Measurements from ENCODE around the gene C14orf39. TPM values are rescaled to one million over a fixed set of nuclear protein-coding genes. Genes with fewer than 3 reads are reported as not detected.

C14orf39 gene, protein sequence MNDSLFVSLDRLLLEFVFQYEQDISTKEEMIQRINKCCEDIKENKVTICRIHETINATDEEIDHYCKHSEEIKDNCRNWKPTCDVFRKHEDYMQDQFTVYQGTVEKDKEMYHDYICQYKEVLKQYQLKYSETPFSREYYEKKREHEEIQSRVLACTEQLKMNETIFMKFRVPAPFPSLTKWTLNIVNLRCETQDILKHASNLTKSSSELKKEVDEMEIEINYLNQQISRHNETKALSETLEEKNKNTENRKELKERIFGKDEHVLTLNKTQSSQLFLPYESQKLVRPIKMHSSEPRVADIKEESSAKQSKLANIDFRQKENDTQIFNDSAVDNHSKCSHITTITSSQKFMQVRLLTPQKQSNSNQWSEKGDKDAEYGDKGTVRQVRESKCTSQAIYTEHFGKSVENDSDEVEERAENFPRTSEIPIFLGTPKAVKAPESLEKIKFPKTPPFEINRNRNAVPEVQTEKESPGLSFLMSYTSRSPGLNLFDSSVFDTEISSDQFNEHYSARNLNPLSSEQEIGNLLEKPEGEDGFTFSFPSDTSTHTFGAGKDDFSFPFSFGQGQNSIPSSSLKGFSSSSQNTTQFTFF
- 0.44 TPM in 1 of 2 replicates, not detected in the other for total RNA-seq (2012; rRNA removed)

DNA sequence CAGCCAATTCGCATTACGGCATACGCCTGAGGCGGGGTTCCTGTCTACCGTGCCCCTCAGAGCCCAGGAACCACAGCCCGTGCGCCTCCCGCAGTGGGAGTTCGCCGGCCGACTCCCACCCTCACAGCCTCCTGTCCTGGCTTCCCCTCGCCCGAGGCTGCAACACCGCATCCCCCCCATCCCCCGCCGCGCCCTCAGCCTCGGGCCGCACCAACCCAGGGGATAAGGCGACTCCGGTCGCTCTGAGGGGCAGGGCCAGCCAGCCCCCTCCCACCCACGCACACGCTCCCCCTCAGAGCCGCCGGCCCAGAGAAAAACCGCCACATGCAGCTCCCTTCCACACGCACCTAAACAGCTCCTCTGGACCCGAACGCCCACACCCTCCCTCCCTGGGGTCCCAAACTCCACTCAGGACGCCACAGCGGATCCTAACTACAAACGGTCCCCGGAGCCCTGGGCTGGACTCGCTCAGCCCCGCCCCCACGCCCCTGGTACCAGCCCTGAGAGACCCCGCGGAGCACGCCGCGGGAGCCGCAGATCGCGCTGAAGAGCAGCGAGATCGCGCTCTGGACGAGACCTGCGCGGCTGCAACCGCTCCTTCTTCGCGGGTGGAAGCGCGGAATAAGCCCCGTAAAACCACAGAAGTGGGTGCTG, at the start of gene C14orf39:
C14orf39 (minus strand) TSS at position 466 of the 654 bp plus-strand sequence. CDS start 985 bp downstream, outside the sequence.
- Histone ChIP-seq H3K27me3 (ENCODE audit: control insufficient read depth, insufficient read depth, low read length) (peaks cover 31% of the 10 kb centered on the region), H3K4me2 (ENCODE audit: low read length) (peak within 1 kb of the TSS; percentile 90), H3K4me3 (ENCODE audit: low read length) (peak within 1 kb of the TSS; percentile 73), H3K9me3 (replicated peaks; ENCODE audit: low read length) (no peaks in the 10 kb centered on the region), H3K4me1 (ENCODE audit: control insufficient read depth, insufficient read depth, low read length) (peaks cover 6% of the 10 kb centered on the region), H3K36me3 (ENCODE audit: insufficient read depth, low read length) (no peaks in the 10 kb centered on the region), H3K9ac (ENCODE audit: low read depth, low read length) (peak within 1 kb of the TSS; percentile 82)

DNA sequence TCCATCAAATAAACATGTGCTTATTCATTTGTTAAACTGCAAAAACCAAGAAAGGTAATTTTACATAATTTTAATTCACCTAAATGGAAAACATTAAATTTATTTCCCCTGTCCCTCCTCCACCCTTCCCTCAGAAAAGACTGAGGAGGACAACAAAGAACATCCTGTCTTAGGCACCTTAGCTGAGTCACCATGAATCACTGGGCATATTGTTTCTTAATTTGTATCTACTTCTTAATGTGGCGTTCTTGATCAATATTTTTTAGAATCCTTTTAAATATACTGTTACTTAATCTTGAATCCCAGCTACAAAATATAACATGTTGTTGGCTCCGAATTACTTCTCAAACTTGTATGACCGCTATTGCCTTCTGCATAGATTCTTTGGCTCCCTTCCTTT, 46.6 kb upstream of the C14orf39 start:
- Histone ChIP-seq H3K4me1 (ENCODE audit: control insufficient read depth, insufficient read depth, low read length) (peaks cover 8% of the 10 kb centered on the region), H3K4me2 (ENCODE audit: low read length) (no peak overlapping the region), H3K27me3 (ENCODE audit: control insufficient read depth, insufficient read depth, low read length) (no peaks in the 10 kb centered on the region), H3K9me3 (replicated peaks; ENCODE audit: low read length) (no peaks in the 10 kb centered on the region), H3K4me3 (ENCODE audit: low read length) (no peak overlapping the region), H3K9ac (ENCODE audit: low read depth, low read length) (no peak overlapping the region), H3K36me3 (ENCODE audit: insufficient read depth, low read length) (no peaks in the 10 kb centered on the region)

DNA sequence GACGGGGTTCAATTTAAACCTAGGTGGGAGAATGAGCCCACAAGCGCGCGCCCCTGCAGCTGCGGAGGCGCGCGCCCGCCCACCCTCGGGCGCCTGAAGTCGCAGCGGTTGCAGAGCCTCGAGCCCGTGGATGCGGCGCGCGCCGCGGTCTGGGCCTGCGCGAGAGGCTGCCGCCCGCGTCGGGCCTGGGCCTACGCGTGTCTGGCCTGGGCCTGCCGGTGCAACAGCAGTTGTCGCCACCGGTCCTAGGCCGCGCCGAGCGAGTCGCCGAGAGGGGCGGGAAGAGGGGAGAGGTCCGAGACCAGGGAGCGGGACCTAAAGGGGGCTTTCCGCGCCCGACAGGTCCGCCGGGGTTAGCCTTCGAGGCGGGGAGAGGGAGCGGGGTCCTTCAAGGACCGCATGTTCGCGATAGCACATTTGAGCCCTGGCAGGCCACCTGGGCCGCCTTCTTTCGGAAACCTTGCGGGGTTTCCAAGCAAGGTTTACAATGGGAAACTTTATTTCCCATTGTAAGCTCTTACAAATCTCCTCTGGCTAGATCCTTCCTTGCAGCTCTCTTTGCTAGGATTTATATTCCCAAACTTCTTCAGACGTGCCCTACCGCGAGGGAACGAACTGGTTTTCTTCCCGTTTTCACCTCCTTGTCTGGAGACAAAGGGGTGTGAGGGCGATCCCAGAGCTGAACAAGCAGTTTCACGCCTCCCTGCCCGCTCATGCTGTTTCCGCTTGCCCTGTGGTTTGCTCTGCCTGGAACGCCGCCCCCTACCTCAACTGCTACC, 29.8 kb upstream of the C14orf39 start:
- Histone ChIP-seq H3K4me1 (ENCODE audit: control insufficient read depth, insufficient read depth, low read length) (peaks cover 2% of the 10 kb centered on the region), H3K4me2 (ENCODE audit: low read length) (peak overlapping the region; percentile 81), H3K27me3 (ENCODE audit: control insufficient read depth, insufficient read depth, low read length) (peaks cover 47% of the 10 kb centered on the region), H3K9ac (ENCODE audit: low read depth, low read length) (no peak overlapping the region), H3K36me3 (ENCODE audit: insufficient read depth, low read length) (no peaks in the 10 kb centered on the region), H3K9me3 (replicated peaks; ENCODE audit: low read length) (no peaks in the 10 kb centered on the region), H3K4me3 (ENCODE audit: low read length) (peak overlapping the region; percentile 75)

DNA sequence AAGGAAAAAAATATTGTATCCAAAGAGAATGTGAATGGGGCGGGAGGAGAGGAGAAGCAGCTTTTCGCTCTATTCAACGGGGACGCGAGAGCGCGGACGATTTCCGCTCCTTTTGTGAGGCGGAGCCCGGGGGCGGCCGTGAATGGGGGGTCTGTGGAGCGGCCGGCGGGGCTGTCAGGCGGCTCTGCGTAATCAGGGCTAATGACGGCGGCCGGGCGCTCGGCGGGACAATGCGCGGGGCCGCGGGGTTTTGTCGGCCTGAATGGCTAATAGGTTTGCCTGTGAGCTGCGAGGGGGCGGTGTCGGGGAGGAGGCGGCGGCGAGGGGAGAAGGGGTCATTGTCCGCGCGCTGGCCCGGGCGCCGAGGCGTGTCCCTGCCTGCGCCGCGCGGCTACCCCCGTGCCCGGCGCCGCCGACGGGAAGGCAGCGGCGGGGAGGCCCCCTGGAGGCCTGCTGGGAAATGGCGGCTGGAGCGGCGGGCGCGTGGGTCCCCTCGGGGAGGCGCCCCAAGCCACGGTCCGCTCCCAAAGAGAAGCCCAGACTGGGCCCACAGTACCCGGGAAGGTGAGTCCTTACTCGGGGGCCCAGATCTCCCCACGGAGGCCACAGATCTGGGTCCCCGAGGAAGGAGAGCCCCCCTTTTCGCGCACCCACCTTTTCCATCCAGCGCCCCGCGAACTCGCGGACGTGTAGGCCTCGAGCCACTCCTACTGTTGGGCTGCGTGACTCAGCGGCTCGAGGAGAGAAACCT, 29.1 kb upstream of the C14orf39 start:
- Histone ChIP-seq H3K4me1 (ENCODE audit: control insufficient read depth, insufficient read depth, low read length) (peaks cover 2% of the 10 kb centered on the region), H3K9me3 (replicated peaks; ENCODE audit: low read length) (no peaks in the 10 kb centered on the region), H3K4me2 (ENCODE audit: low read length) (peak overlapping the region; percentile 81), H3K36me3 (ENCODE audit: insufficient read depth, low read length) (no peaks in the 10 kb centered on the region), H3K9ac (ENCODE audit: low read depth, low read length) (peak overlapping the region; percentile 65), H3K27me3 (ENCODE audit: control insufficient read depth, insufficient read depth, low read length) (peaks cover 52% of the 10 kb centered on the region), H3K4me3 (ENCODE audit: low read length) (peak overlapping the region; percentile 75)

DNA sequence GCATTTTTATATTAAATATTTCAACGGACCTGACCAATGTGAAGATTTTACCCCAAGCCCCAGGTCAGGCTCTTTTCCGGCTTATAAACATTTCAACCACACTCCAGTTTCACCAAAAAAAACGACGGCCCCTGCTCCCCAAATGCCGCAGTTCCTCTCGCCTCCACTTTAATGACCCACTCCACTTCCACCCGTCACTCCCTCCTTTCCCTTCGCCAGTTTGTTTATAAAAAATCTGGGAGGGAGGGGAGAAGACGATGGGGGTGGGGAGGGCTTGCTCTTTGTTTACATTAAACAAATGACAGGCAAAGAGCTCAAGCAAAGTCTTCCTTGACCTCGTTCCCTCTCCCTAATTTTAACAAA, 28.5 kb upstream of the C14orf39 start:
- H3K4me1 ChIP-seq (ENCODE audit: control insufficient read depth, insufficient read depth, low read length): peaks cover 5% of the 10 kb centered on the region
- peak overlapping the region; percentile 81 for H3K4me2 ChIP-seq (ENCODE audit: low read length)
- H3K36me3 ChIP-seq (ENCODE audit: insufficient read depth, low read length): no peaks in the 10 kb centered on the region
- H3K9ac ChIP-seq (ENCODE audit: low read depth, low read length): peak overlapping the region; percentile 65
- peaks cover 58% of the 10 kb centered on the region for H3K27me3 ChIP-seq (ENCODE audit: control insufficient read depth, insufficient read depth, low read length)
- H3K9me3 ChIP-seq (replicated peaks; ENCODE audit: low read length): peaks cover 5% of the 10 kb centered on the region
- H3K4me3 ChIP-seq (ENCODE audit: low read length): peak overlapping the region; percentile 75

DNA sequence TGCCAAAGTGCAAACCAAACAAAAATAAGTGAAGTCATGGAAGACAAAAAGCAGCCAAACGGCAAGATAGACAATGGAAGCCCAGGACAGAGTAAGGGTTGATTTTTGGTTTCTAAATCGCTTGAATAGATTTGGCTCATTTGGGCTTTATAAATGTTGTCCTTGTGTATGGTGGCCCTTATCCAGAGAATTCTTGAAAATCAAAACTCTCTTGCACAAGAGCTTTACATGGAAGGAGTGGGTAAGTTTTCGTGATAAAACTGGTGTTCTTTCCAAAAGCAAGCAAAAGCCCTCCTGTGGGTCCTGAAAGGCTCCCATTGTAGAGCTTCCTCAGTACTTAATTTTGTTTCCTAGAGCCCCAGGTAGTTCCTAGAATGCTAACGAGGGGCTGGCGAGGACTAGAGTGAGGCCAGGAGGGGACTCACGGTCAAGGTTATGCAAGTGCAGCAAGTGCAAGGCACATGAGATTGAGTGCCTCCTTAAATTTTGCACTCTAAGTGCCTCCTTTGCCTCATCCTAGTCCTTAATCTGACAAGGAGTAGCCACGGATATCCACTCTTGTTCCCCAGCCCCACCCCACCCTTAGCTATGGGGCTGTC, 27.2 kb upstream of the C14orf39 start:
- peaks cover 14% of the 10 kb centered on the region for H3K4me1 ChIP-seq (ENCODE audit: control insufficient read depth, insufficient read depth, low read length)
- no peaks in the 10 kb centered on the region for H3K36me3 ChIP-seq (ENCODE audit: insufficient read depth, low read length)
- H3K4me3 ChIP-seq (ENCODE audit: low read length): no peak overlapping the region
- no peak overlapping the region for H3K9ac ChIP-seq (ENCODE audit: low read depth, low read length)
- no peak overlapping the region for H3K4me2 ChIP-seq (ENCODE audit: low read length)
- H3K9me3 ChIP-seq (replicated peaks; ENCODE audit: low read length): peaks cover 5% of the 10 kb centered on the region
- H3K27me3 ChIP-seq (ENCODE audit: control insufficient read depth, insufficient read depth, low read length): peaks cover 65% of the 10 kb centered on the region

DNA sequence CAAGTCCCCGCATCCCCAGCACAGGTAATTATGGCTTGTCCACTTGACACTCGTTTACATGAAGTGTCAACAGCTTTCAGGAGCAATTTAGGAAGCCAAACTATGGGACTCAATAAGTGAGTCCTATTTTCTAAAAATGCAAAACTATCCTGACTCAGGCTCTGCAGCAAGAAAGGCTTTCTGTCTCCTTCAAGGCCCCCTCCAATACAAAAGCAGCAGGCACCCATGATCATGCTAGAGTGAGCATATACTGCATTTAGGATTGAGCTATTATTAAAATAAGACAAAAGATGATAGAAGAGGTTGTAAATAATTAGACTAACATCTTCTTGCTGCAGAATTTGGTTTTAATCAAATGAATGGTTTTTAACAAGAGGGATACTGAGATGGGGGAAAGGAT, 26.3 kb upstream of the C14orf39 start:
- Histone ChIP-seq H3K4me3 (ENCODE audit: low read length) (no peak overlapping the region), H3K4me2 (ENCODE audit: low read length) (no peak overlapping the region), H3K27me3 (ENCODE audit: control insufficient read depth, insufficient read depth, low read length) (peaks cover 74% of the 10 kb centered on the region), H3K36me3 (ENCODE audit: insufficient read depth, low read length) (no peaks in the 10 kb centered on the region), H3K4me1 (ENCODE audit: control insufficient read depth, insufficient read depth, low read length) (peaks cover 14% of the 10 kb centered on the region), H3K9ac (ENCODE audit: low read depth, low read length) (no peak overlapping the region), H3K9me3 (replicated peaks; ENCODE audit: low read length) (peaks cover 5% of the 10 kb centered on the region)

DNA sequence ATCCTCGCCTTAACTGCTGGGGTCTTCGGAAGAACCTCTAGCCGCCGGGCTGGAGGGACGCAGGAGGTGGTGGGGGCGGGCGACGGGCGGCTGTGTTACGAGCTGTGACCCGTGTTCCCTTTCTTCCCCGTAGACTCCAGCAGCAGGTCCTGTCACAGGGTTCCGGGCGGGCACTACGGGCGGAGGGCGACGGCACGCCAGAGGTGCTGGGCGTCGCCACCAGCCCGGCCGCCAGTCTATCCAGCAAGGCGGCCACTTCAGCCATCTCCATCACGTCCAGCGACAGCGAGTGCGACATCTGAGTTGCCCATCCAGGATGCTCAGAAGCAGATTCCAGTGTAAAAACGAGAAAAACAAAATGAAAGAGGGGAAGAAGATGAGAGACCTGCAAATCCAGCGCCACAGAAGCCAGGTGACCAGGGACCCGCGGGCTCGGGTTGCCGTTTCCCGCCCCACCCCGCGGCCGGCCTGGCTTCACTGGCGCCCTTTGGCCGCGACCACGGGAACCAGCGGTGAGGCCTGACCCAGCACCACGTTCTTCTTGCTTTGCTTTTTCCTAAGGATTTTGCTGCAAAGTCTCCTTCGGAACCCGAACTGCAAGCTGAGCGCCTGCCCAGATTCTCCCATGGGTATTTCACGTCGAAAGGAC, 25.2 kb upstream of the C14orf39 start:
- Histone ChIP-seq H3K4me3 (ENCODE audit: low read length) (no peak overlapping the region), H3K9ac (ENCODE audit: low read depth, low read length) (no peak overlapping the region), H3K4me2 (ENCODE audit: low read length) (no peak overlapping the region), H3K9me3 (replicated peaks; ENCODE audit: low read length) (peaks cover 5% of the 10 kb centered on the region), H3K36me3 (ENCODE audit: insufficient read depth, low read length) (no peaks in the 10 kb centered on the region), H3K4me1 (ENCODE audit: control insufficient read depth, insufficient read depth, low read length) (peaks cover 14% of the 10 kb centered on the region), H3K27me3 (ENCODE audit: control insufficient read depth, insufficient read depth, low read length) (peaks cover 78% of the 10 kb centered on the region)

DNA sequence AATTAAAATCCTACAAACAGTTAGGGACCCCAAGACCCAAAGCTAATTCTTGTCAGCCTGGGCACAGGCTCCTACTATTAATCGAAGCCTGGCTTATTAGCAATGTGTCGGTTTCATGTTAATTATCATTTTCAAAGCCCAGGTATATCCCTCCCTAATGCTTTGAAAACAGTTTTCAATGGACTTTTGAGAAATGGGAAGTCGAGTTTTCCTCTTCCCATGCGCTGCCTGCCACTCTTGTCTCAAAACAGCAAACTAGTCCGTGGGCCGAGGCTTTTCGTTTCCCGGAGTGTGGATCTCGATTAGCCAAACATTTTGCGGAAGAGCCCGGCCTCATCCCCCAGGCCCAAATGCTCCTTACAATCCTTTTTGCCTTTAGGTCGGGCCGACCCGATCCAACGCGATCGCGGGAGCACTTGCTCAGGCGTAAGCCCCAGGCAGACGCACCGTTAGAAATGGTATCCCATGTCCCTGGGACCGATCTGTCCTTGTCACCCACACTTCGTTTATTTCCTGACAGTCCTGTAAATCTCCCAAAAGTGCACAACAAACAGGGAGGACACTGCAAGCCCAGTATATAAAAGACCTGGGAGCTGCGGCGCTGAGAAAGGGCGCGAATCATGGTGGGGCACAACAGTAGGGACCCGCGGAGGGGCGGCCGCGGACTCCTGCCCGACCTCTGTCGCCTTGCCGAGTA, 24.5 kb upstream of the C14orf39 start:
- Histone ChIP-seq H3K27me3 (ENCODE audit: control insufficient read depth, insufficient read depth, low read length) (peaks cover 84% of the 10 kb centered on the region), H3K4me1 (ENCODE audit: control insufficient read depth, insufficient read depth, low read length) (peaks cover 14% of the 10 kb centered on the region), H3K4me3 (ENCODE audit: low read length) (no peak overlapping the region), H3K36me3 (ENCODE audit: insufficient read depth, low read length) (no peaks in the 10 kb centered on the region), H3K9ac (ENCODE audit: low read depth, low read length) (no peak overlapping the region), H3K4me2 (ENCODE audit: low read length) (no peak overlapping the region), H3K9me3 (replicated peaks; ENCODE audit: low read length) (peaks cover 5% of the 10 kb centered on the region)
